Vagina (tissue), 2 donors: ENCODE measurements around the gene CEBPE.

Experiments
- CTCF ChIP-seq, 3 experiments: fragments of 450-650 bp in 2 of 3; fragments of 200-600 bp in 1 of 3; sonication (generic) in 1 of 3; IDR thresholded peaks; one replicate each; pipeline ENCODE4 v1.5.1; 2017 to 2019; ENCODE audit warnings: antibody characterized with exemption in 3 of 3, mild to moderate bottlenecking in 2 of 3, moderate library complexity in 2 of 3
- POLR2A ChIP-seq, 2 donors: fragments of 450-650 bp; IDR thresholded peaks; one replicate each; pipeline ENCODE4 v1.6.1; 2017; ENCODE audit warnings: antibody characterized with exemption in 2 of 2, mild to moderate bottlenecking in 2 of 2, moderate library complexity in 2 of 2

- TF ChIP-seq CTCF (IDR thresholded peaks at IDR 0.05) (no peak), POLR2A (IDR thresholded peaks at IDR 0.05) (no peak)
Observed at GRCh38 chr14:23125933-23126524, 7.0 kb upstream of the CEBPE start.
